Measurements from ENCODE around the gene MYH10. TPM values are rescaled to one million over a fixed set of nuclear protein-coding genes. Genes with fewer than 3 reads are reported as not detected.

The MYH10 gene
- total RNA-seq, 1 experiment from 2014 or later: 251 TPM

DNA sequence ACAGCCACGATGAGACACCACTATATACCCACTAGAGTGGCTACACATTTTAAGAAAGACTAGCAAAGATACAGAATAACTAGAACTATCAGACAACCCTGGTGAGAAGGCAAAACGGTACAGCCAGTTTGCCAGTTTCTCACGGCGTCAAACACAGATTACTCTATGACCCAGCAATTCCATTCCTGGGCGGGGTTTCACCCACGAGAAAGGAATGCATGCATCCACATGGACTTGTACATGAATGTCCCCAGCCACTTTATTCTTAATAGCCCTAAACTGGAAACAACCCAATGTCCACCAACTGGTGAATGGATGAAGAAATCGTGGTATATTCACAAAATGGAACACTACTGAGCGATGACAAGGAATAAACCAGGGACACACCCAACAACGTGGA lies 74.5 kb downstream of the MYH10 start:
- no peak overlapping the region for H3K18ac ChIP-seq (ENCODE audit: insufficient read length, low read depth, low read length)
- no peak overlapping the region for H2AK5ac ChIP-seq (ENCODE audit: insufficient read length, low read length)
- H2BK12ac ChIP-seq (ENCODE audit: insufficient read length, low read depth, low read length): no peak overlapping the region
- H3T11ph ChIP-seq (ENCODE audit: low read length): no peak overlapping the region
- H3K79me1 ChIP-seq (ENCODE audit: insufficient read depth, low read depth, low read length, poor library complexity, severe bottlenecking): no peaks in the 10 kb centered on the region
- H3K4ac ChIP-seq (ENCODE audit: low read depth, low read length): no peak overlapping the region
- no peaks in the 10 kb centered on the region for H3K27me3 ChIP-seq (ENCODE audit: insufficient read depth, low read length)
- H3K23ac ChIP-seq (ENCODE audit: insufficient read length, low read depth, low read length): no peak overlapping the region
- no peak overlapping the region for H2AFZ ChIP-seq (ENCODE audit: low read length)
- H3K23me2 ChIP-seq (ENCODE audit: insufficient read length, low read depth, low read length, poor library complexity, severe bottlenecking): no peaks in the 10 kb centered on the region
- Mint-ChIP-seq H3K36me3 (ENCODE audit: insufficient read depth in 1 of 3, low read depth in 3 of 3) (peaks cover 26 to 59% (median 58%) of the 10 kb centered on the region in 3 experiments), H3K4me3 (no peak overlapping the region), H3K9me3 (peaks cover 0 to 3% of the 10 kb centered on the region in 2 experiments; a peak in 1 of 5 replicates), H3K4me1 (no peaks in the 10 kb centered on the region), H3K27ac (no peak overlapping the region; a peak in 1 of 7 replicates), H3K27me3 (ENCODE audit: low read depth) (no peaks in the 10 kb centered on the region)
- no peaks in the 10 kb centered on the region for H4K20me1 ChIP-seq (ENCODE audit: control insufficient read depth, insufficient read depth, insufficient read length)
- no peak overlapping the region for H3K14ac ChIP-seq (ENCODE audit: insufficient read depth, low read length)
- H3K9ac ChIP-seq (ENCODE audit: extremely low read depth, insufficient read length, low read length): no peak overlapping the region
- H2BK120ac ChIP-seq (ENCODE audit: low read depth, low read length, poor library complexity, severe bottlenecking): no peak overlapping the region
- no peaks in the 10 kb centered on the region for H3K4me1 ChIP-seq (ENCODE audit: insufficient read depth, low read length)
- H3K9me3 ChIP-seq (ENCODE audit: control insufficient read depth, low read depth, low read length): no peaks in the 10 kb centered on the region
- H3K4me2 ChIP-seq (ENCODE audit: insufficient read depth, insufficient read length, low read length): no peak overlapping the region
- no peak overlapping the region for H3K27ac ChIP-seq (ENCODE audit: insufficient read length, low read depth, low read length)
- no peak for TF ChIP-seq CTCF (conservative IDR thresholded peaks at IDR 0.05)
- no peak overlapping the region for H2BK15ac ChIP-seq (ENCODE audit: low read depth, low read length)
- no peak overlapping the region for H3K56ac ChIP-seq (ENCODE audit: insufficient read length, low read depth, low read length)
- no peak overlapping the region for H4K91ac ChIP-seq (ENCODE audit: insufficient read length, low read depth, low read length)
- no peak overlapping the region for H2BK20ac ChIP-seq (ENCODE audit: low read depth, low read length, poor library complexity, severe bottlenecking)
- no peak overlapping the region for H2BK5ac ChIP-seq (ENCODE audit: insufficient read length, low read length)
- no peaks in the 10 kb centered on the region for H3K79me2 ChIP-seq (ENCODE audit: insufficient read depth, low read length)
- WGBS (ENCODE audit: extremely low coverage, insufficient read length, low lambda C conversion rate): no CpG with 5 or more reads among the region's 9 CpGs
- no peak overlapping the region for H4K5ac ChIP-seq (ENCODE audit: insufficient read length, low read depth, low read length)
- no peak for DNase-seq
- H4K8ac ChIP-seq (replicated peaks; ENCODE audit: insufficient read length, low read depth, low read length): no peak overlapping the region
